LNCaP clone FGC (cell line): ENCODE measurements around the gene LTBP1.

ENCODE experiments used
- DNase-seq: peaks from one replicate; pipeline ENCODE4 v3.0.0-alpha.2; 2011; ENCODE audit warnings: low read depth
- H3K4me3 ChIP-seq: 2 replicates; pipeline ENCODE4 v1.5.1; 2011; ENCODE audit warnings: mild to moderate bottlenecking, low read depth, low read length, control low read depth
- CTCF ChIP-seq: IDR thresholded peaks from 2 replicates; pipeline ENCODE4 v1.5.1; 2012; ENCODE audit warnings: mild to moderate bottlenecking; ENCODE audit not compliant: control insufficient read depth, insufficient read depth; ENCODE audit errors: extremely low read depth

Gene LTBP1

GRCh38 chr2:33208400-33208799 is 261.6 kb downstream of the LTBP1 start:
- TF ChIP-seq CTCF, result no peak
- no peak overlapping the region for H3K4me3 ChIP-seq
- no peak for DNase-seq

GRCh38 chr2:33209976-33210375 is 263.2 kb downstream of the LTBP1 start:
- no peak for DNase-seq
- no peak overlapping the region for H3K4me3 ChIP-seq
- no peak for TF ChIP-seq CTCF

- no peak for TF ChIP-seq CTCF
- no peak overlapping the region for H3K4me3 ChIP-seq
- DNase-seq, result no peak
Measured at GRCh38 chr2:33210626-33211025, 263.9 kb downstream of the LTBP1 start.

GRCh38 chr2:33212151-33212550 is 265.4 kb downstream of the LTBP1 start:
- no peak overlapping the region for H3K4me3 ChIP-seq
- no peak for TF ChIP-seq CTCF
- no peak for DNase-seq

DNA sequence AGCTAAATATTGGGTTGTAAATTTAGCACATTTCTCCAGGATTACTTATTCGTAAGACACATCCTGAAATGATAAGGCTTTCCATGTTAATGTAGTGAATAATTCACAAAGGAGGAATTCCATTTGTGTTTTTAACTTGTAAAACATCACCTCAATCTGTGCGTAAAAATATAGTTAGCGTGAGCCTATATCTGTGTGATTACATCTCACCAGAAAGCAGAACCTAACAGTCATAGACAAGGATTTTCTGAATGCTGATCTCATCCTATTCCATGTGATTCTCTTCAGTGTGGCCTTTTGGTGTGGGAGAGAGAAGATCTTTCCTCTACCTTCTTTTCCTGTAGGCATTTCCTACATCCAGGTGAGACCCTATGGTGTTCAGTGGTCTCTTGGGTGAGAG is 266.5 kb downstream of the LTBP1 start:
- TF ChIP-seq CTCF, result no peak
- H3K4me3 ChIP-seq, result no peak overlapping the region
- DNase-seq, result no peak

- TF ChIP-seq CTCF, result no peak
- DNase-seq, result no peak
- H3K4me3 ChIP-seq, result no peak overlapping the region
Measured at GRCh38 chr2:33213648-33214047, 266.9 kb downstream of the LTBP1 start.

- TF ChIP-seq CTCF, result no peak
- peak; percentile 46 for DNase-seq
- H3K4me3 ChIP-seq, result no peak overlapping the region
Measured at GRCh38 chr2:33214436-33214835, 267.7 kb downstream of the LTBP1 start.
